Measurements from ENCODE around the gene SEC61A2. TPM values are rescaled to one million over a fixed set of nuclear protein-coding genes. Genes with fewer than 3 reads are reported as not detected.

The SEC61A2 gene
- total RNA-seq (2022; extraction: Qiagen RNA extraction; ENCODE audit: low read depth): 11.1 to 13.8 TPM (median 12.6 TPM) in 5 replicates

GRCh38 chr10:12129222-12130111 is at the start of gene SEC61A2:
SEC61A2 (plus strand) TSS chr10:12129677; CDS start chr10:12129788, 111 bp downstream.

GRCh38 chr10:12195603-12196506 is 66.4 kb downstream of the SEC61A2 start, which contains the start of the genes CDC123 and NUDT5:
CDC123 (plus strand) TSS chr10:12196188; CDS start chr10:12196246, 58 bp downstream.
NUDT5 (minus strand) TSS chr10:12195891; CDS start chr10:12186291, 9,600 bp downstream.

Other genes starting within 250 kb of the SEC61A2 start
- 15.4 to 21.1 TPM (median 16.3 TPM) in 5 replicates for gene UPF2, start 86.9 kb upstream of the SEC61A2 start, total RNA-seq (2022; extraction: Qiagen RNA extraction; ENCODE audit: low read depth)
- gene DHTKD1, start 60.7 kb upstream of the SEC61A2 start, total RNA-seq (2022; extraction: Qiagen RNA extraction; ENCODE audit: low read depth): 6.7 to 9.5 TPM (median 8.6 TPM) in 5 replicates
- gene NUDT5, start 66.2 kb downstream of the SEC61A2 start, total RNA-seq (2022; extraction: Qiagen RNA extraction; ENCODE audit: low read depth): 126 to 167 TPM (median 141 TPM) in 5 replicates
- 130 to 200 TPM (median 134 TPM) in 5 replicates for gene CDC123, start 66.5 kb downstream of the SEC61A2 start, total RNA-seq (2022; extraction: Qiagen RNA extraction; ENCODE audit: low read depth)
- gene CAMK1D, start 219.9 kb downstream of the SEC61A2 start, total RNA-seq (2022; extraction: Qiagen RNA extraction; ENCODE audit: low read depth): 6.3 to 8.0 TPM (median 7.6 TPM) in 5 replicates

Measured in A549 treated with CpdA at 1 μM for 4 hours (cell line).